Hepatocyte (in vitro differentiated cells): ENCODE measurements around the gene CD28. TPM values are rescaled to one million over a fixed set of nuclear protein-coding genes. Genes with fewer than 3 reads are reported as not detected.

Experiments used
- DNase-seq: peaks from one replicate; pipeline ENCODE4 v3.0.0-alpha.2; 2016; ENCODE audit warnings: low spot score
- H2AFZ ChIP-seq: fragments of 200-600 bp; sonication (generic); 2 replicates; pipeline ENCODE4 v1.6.0; 2016; ENCODE audit warnings: antibody characterized with exemption, mild to moderate bottlenecking
- H3K27ac ChIP-seq: fragments of 200-600 bp; sonication (generic); 2 replicates; pipeline ENCODE4 v1.5.1; 2016; ENCODE audit warnings: mild to moderate bottlenecking
- H3K27me3 ChIP-seq: fragments of 200-600 bp; sonication (generic); 2 replicates; pipeline ENCODE4 v1.6.1; 2016
- H3K36me3 ChIP-seq: fragments of 200-600 bp; sonication (generic); replicated peaks from 2 replicates; pipeline ENCODE4 v1.5.1; 2016; ENCODE audit warnings: low read depth; ENCODE audit not compliant: insufficient read depth
- H3K4me1 ChIP-seq: fragments of 200-600 bp; sonication (generic); 2 replicates; pipeline ENCODE4 v1.5.1; 2016; ENCODE audit warnings: mild to moderate bottlenecking, moderate library complexity; ENCODE audit not compliant: insufficient read depth
- H3K4me2 ChIP-seq: fragments of 200-600 bp; sonication (generic); 2 replicates; pipeline ENCODE4 v1.6.0; 2016
- H3K4me3 ChIP-seq: fragments of 200-600 bp; sonication (generic); 2 replicates; pipeline ENCODE4 v1.5.1; 2016; ENCODE audit warnings: mild to moderate bottlenecking
- H3K79me2 ChIP-seq: fragments of 200-600 bp; sonication (generic); 2 replicates; pipeline ENCODE4 v1.6.0; 2017; ENCODE audit warnings: mild to moderate bottlenecking
- H3K9me2 ChIP-seq: fragments of 200-600 bp; sonication (generic); replicated peaks from 2 replicates; pipeline ENCODE4 v1.6.0; 2017; ENCODE audit warnings: mild to moderate bottlenecking; ENCODE audit not compliant: insufficient read depth
- H3K9me3 ChIP-seq: fragments of 200-600 bp; sonication (generic); 2 replicates; pipeline ENCODE4 v1.5.1; 2016; ENCODE audit warnings: low read depth, mild to moderate bottlenecking
- H4K20me1 ChIP-seq: fragments of 200-600 bp; sonication (generic); 2 replicates; pipeline ENCODE4 v1.6.0; 2016; ENCODE audit warnings: mild to moderate bottlenecking; ENCODE audit not compliant: insufficient read depth, poor library complexity, severe bottlenecking
- CTCF ChIP-seq: fragments of 200-600 bp; sonication (generic); IDR thresholded peaks from 2 replicates; pipeline ENCODE4 v1.5.1; 2016; ENCODE audit warnings: antibody characterized with exemption, mild to moderate bottlenecking; ENCODE audit not compliant: poor library complexity
- EZH2 ChIP-seq: fragments of 200-600 bp; sonication (generic); IDR thresholded peaks from 2 replicates; pipeline ENCODE4 v1.6.1; 2016; ENCODE audit warnings: antibody characterized with exemption, mild to moderate bottlenecking, borderline replicate concordance
- EZH2phosphoT487 ChIP-seq: fragments of 200-600 bp; sonication (generic); IDR thresholded peaks from one replicate; pipeline ENCODE4 v1.6.1; 2018; ENCODE audit warnings: antibody characterized with exemption, mild to moderate bottlenecking, low read depth, moderate library complexity; ENCODE audit not compliant: unreplicated experiment, severe bottlenecking
- WGBS: methylation state at CpG from one replicate; pipeline ENCODE4 v1.1.6; 2016; ENCODE audit warnings: low lambda C conversion rate; ENCODE audit errors: missing lambda C conversion rate; 5-methylcytosine and 5-hydroxymethylcytosine counted together
- polyA plus RNA-seq: library from polyadenylated mRNA; unstranded; fragments of >200 nt; fragmentation: Nextera tagmentation; extraction: Ambion mirVana; gene quantifications from 2 replicates; pipeline ENCODE4 v1.2.1, GENCODE V29; 2016
- total RNA-seq: library from RNA; depleted of rRNA; stranded (reverse); fragments of >200 nt; gene quantifications from 2 replicates; pipeline ENCODE4 v1.2.3, GENCODE V29; 2014

Gene CD28
- total and polyA plus RNA-seq, 2 experiments from 2014 or later = not detected

- no peak overlapping the region for H3K4me2 ChIP-seq
- WGBS = 77% methylated on average over 2 of the region's 2 CpGs
- no peaks in the 10 kb centered on the region for H3K9me2 ChIP-seq
- no peaks in the 10 kb centered on the region for H4K20me1 ChIP-seq
- no peaks in the 10 kb centered on the region for H3K9me3 ChIP-seq
- no peaks in the 10 kb centered on the region for H3K4me1 ChIP-seq
- no peak overlapping the region for H3K4me3 ChIP-seq
- no peak for DNase-seq
- no peak overlapping the region for H2AFZ ChIP-seq
- TF ChIP-seq EZH2 (no peak), CTCF (no peak), EZH2phosphoT487 (no peak)
- no peaks in the 10 kb centered on the region for H3K36me3 ChIP-seq
- H3K79me2 ChIP-seq = no peaks in the 10 kb centered on the region
- no peak overlapping the region for H3K27ac ChIP-seq
- no peaks in the 10 kb centered on the region for H3K27me3 ChIP-seq
Observed at GRCh38 chr2:203743441-203743981, 37.1 kb downstream of the CD28 start.

- Histone ChIP-seq H2AFZ (no peak overlapping the region), H3K4me2 (no peak overlapping the region), H3K27me3 (no peaks in the 10 kb centered on the region), H3K4me3 (no peak overlapping the region), H3K9me3 (no peaks in the 10 kb centered on the region), H4K20me1 (no peaks in the 10 kb centered on the region), H3K9me2 (no peaks in the 10 kb centered on the region), H3K27ac (no peak overlapping the region), H3K36me3 (no peaks in the 10 kb centered on the region), H3K4me1 (no peaks in the 10 kb centered on the region), H3K79me2 (no peaks in the 10 kb centered on the region)
- WGBS = 96% methylated on average over 4 of the region's 4 CpGs
- TF ChIP-seq EZH2 = no peak
- TF ChIP-seq EZH2phosphoT487 = no peak
- no peak for TF ChIP-seq CTCF
- DNase-seq = no peak
Observed at GRCh38 chr2:203744091-203744490, 37.7 kb downstream of the CD28 start.

- Histone ChIP-seq H3K9me3 (no peaks in the 10 kb centered on the region), H4K20me1 (no peaks in the 10 kb centered on the region), H2AFZ (no peak overlapping the region), H3K4me2 (no peak overlapping the region), H3K27ac (no peak overlapping the region), H3K4me3 (no peak overlapping the region), H3K4me1 (no peaks in the 10 kb centered on the region), H3K79me2 (no peaks in the 10 kb centered on the region), H3K36me3 (no peaks in the 10 kb centered on the region), H3K9me2 (no peaks in the 10 kb centered on the region), H3K27me3 (no peaks in the 10 kb centered on the region)
- no peak for DNase-seq
- WGBS = 100% methylated on average over 1 of the region's 1 CpG
- TF ChIP-seq EZH2 (no peak), EZH2phosphoT487 (no peak), CTCF (no peak)
Observed at GRCh38 chr2:203745267-203745666, 38.8 kb downstream of the CD28 start.
